WTC11 (cell line): ENCODE data around the gene DARS1. TPM values are rescaled to one million over a fixed set of nuclear protein-coding genes. Genes with fewer than 3 reads are reported as not detected.

Experiments used
- ATAC-seq: fragments of 200-7000 bp; cut with Tn5 transposase; 2 replicates; pipeline ENCODE4 v1.10.0; 2021; ENCODE audit warnings: mild to moderate bottlenecking, moderate library complexity
- CTCF ChIA-PET: fragments of 300-600 bp; sonication (Branson Sonifier 250); formaldehyde crosslinking; loops from one replicate; lab custom pipeline; 2021; ENCODE audit warnings: antibody characterized with exemption; lab: Charles Lee
- POLR2A ChIA-PET: fragments of 350-600 bp; sonication (Branson Sonifier 250); formaldehyde crosslinking; loops from one replicate; lab custom pipeline; 2021; ENCODE audit warnings: antibody characterized with exemption; lab: Charles Lee
- DNase-seq: peaks from one replicate; pipeline ENCODE4 v3.0.0; 2021; ENCODE audit warnings: low spot score
- H3K27ac Mint-ChIP-seq: 2 replicates; pipeline ENCODE4 v1.8.0; 2021; ENCODE audit warnings: mixed read lengths
- H3K27me3 Mint-ChIP-seq: 2 replicates; pipeline ENCODE4 v1.8.0; 2021; ENCODE audit warnings: low read depth, mild to moderate bottlenecking, moderate library complexity, mixed read lengths
- H3K36me3 Mint-ChIP-seq: 2 replicates; pipeline ENCODE4 v1.8.0; 2021; ENCODE audit warnings: mixed read lengths
- H3K4me1 Mint-ChIP-seq: 2 replicates; pipeline ENCODE4 v1.8.0; 2022; ENCODE audit warnings: mixed read lengths
- H3K4me3 Mint-ChIP-seq: 2 replicates; pipeline ENCODE4 v1.8.0; 2021; ENCODE audit warnings: mild to moderate bottlenecking, moderate library complexity, mixed read lengths
- H3K9me3 Mint-ChIP-seq: 2 replicates; pipeline ENCODE4 v1.8.0; 2021; ENCODE audit warnings: mixed read lengths
- CBFB ChIP-seq: sonication (generic); formaldehyde crosslinking; IDR thresholded peaks from 2 replicates; pipeline ENCODE4 v1.8.1; 2022; ENCODE audit warnings: mild to moderate bottlenecking, low read depth, missing genetic modification reagents
- CREB1 ChIP-seq: sonication (generic); formaldehyde crosslinking; IDR thresholded peaks from 2 replicates; pipeline ENCODE4 v1.8.0; 2023; ENCODE audit warnings: mild to moderate bottlenecking, missing genetic modification reagents
- ESRRA ChIP-seq: sonication (generic); formaldehyde crosslinking; IDR thresholded peaks from 2 replicates; pipeline ENCODE4 v1.8.1; 2022; ENCODE audit warnings: mild to moderate bottlenecking, missing genetic modification reagents, borderline replicate concordance
- ETV6 ChIP-seq: sonication (generic); formaldehyde crosslinking; IDR thresholded peaks from 2 replicates; pipeline ENCODE4 v1.8.1; 2022; ENCODE audit warnings: mild to moderate bottlenecking, missing genetic modification reagents
- FOXJ3 ChIP-seq: sonication (generic); formaldehyde crosslinking; IDR thresholded peaks from 2 replicates; pipeline ENCODE4 v1.9.0; 2021; ENCODE audit warnings: missing genetic modification reagents, mild to moderate bottlenecking, borderline replicate concordance
- KAT7 ChIP-seq: sonication (generic); formaldehyde crosslinking; IDR thresholded peaks from 2 replicates; pipeline ENCODE4 v1.8.1; 2023; ENCODE audit warnings: missing genetic modification reagents, mild to moderate bottlenecking, borderline replicate concordance
- NFE2L1 ChIP-seq: sonication (generic); formaldehyde crosslinking; IDR thresholded peaks from 2 replicates; pipeline ENCODE4 v1.8.1; 2023; ENCODE audit warnings: missing genetic modification reagents
- SMAD3 ChIP-seq: sonication (generic); formaldehyde crosslinking; IDR thresholded peaks from 2 replicates; pipeline ENCODE4 v1.8.0; 2022; ENCODE audit warnings: missing genetic modification reagents, mild to moderate bottlenecking, borderline replicate concordance
- SP1 ChIP-seq: sonication (generic); formaldehyde crosslinking; conservative IDR thresholded peaks from 2 replicates; pipeline ENCODE4 v1.8.1; 2022; ENCODE audit warnings: missing genetic modification reagents
- TEAD4 ChIP-seq: sonication (generic); formaldehyde crosslinking; IDR thresholded peaks from 2 replicates; pipeline ENCODE4 v1.8.0; 2022; ENCODE audit warnings: mild to moderate bottlenecking, missing genetic modification reagents
- ZNF423 ChIP-seq: fragments of 250-450 bp; sonication (Bioruptor Pico); IDR thresholded peaks from 2 replicates; pipeline ENCODE4 v2.1.2; 2022; ENCODE audit warnings: mild to moderate bottlenecking, moderate library complexity
- total RNA-seq: library from RNA; stranded (reverse); gene quantifications from 3 replicates; pipeline ENCODE4 v1.2.3, GENCODE V29; 2021
- TF ChIP-seq, protein P1 (sequence below): sonication (generic); formaldehyde crosslinking; IDR thresholded peaks from 2 replicates; pipeline ENCODE4 v1.8.1; 2022; ENCODE audit warnings: mild to moderate bottlenecking, moderate library complexity, missing genetic modification reagents
- TF ChIP-seq, protein P2 (sequence below): sonication (generic); formaldehyde crosslinking; IDR thresholded peaks from 2 replicates; pipeline ENCODE4 v1.8.0; 2022; ENCODE audit warnings: mild to moderate bottlenecking, missing genetic modification reagents
- TF ChIP-seq, protein P3 (sequence below): sonication (generic); formaldehyde crosslinking; IDR thresholded peaks from 2 replicates; pipeline ENCODE4 v1.8.0; 2022; ENCODE audit warnings: mild to moderate bottlenecking, missing genetic modification reagents
- TF ChIP-seq, protein P4 (sequence below): sonication (generic); formaldehyde crosslinking; IDR thresholded peaks from 2 replicates; pipeline ENCODE4 v1.8.0; 2023; ENCODE audit warnings: missing genetic modification reagents, mild to moderate bottlenecking, borderline replicate concordance
- TF ChIP-seq, protein P5 (sequence below): sonication (generic); formaldehyde crosslinking; conservative IDR thresholded peaks from 2 replicates; pipeline ENCODE4 v1.8.1; 2023; ENCODE audit warnings: mild to moderate bottlenecking, low read depth, missing genetic modification reagents, moderate library complexity
- TF ChIP-seq, protein P6 (sequence below): sonication (generic); formaldehyde crosslinking; IDR thresholded peaks from 2 replicates; pipeline ENCODE4 v1.8.1; 2022; ENCODE audit warnings: mild to moderate bottlenecking, missing genetic modification reagents, moderate library complexity, borderline replicate concordance
- TF ChIP-seq, protein P7 (sequence below): sonication (generic); formaldehyde crosslinking; IDR thresholded peaks from 2 replicates; pipeline ENCODE4 v1.8.1; 2023; ENCODE audit warnings: mild to moderate bottlenecking, moderate library complexity, missing genetic modification reagents

DARS1 gene
- total RNA-seq, 1 experiment from 2014 or later = 80.9 TPM

DNA sequence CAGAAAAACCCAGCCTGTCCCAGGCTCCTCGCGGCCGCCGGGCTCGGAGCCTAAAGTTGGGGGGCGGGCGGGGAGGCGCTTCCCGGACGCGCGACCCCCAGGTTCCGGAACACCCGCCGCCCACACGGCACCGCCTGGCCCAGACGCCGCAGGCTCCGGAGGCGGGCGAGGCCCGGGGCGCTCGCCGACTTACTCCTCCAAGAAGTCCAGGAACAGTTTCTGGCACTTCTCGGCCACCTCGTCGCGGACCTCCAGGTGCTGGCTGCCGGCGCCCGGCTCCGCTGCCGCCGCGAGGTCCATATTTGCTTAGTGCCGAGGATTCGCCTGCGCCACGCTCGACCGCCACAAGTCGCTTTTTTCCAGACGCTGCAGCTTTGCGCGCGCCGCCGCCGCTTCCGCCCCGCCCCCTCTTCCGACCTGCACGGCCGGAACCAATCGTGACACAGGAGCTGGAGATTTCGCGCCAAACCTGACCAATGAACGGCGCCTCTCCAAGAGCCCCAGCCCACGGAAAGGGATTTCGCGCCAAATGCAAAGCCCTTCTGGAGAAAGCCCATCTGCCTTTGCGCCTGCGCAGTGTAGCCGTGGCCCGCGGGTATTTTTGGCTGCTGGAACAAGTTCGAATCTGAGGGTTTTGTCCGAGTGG lies 109.2 kb downstream of the DARS1 start, which contains the start of gene MCM6 (continued):
- TF ChIP-seq, protein P1, sequence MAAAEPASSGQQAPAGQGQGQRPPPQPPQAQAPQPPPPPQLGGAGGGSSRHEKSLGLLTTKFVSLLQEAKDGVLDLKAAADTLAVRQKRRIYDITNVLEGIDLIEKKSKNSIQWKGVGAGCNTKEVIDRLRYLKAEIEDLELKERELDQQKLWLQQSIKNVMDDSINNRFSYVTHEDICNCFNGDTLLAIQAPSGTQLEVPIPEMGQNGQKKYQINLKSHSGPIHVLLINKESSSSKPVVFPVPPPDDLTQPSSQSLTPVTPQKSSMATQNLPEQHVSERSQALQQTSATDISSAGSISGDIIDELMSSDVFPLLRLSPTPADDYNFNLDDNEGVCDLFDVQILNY (CRISPR knock-in tag) = peak; percentile 100
- TF ChIP-seq TEAD4 = peak; percentile 72
- TF ChIP-seq, protein P2, sequence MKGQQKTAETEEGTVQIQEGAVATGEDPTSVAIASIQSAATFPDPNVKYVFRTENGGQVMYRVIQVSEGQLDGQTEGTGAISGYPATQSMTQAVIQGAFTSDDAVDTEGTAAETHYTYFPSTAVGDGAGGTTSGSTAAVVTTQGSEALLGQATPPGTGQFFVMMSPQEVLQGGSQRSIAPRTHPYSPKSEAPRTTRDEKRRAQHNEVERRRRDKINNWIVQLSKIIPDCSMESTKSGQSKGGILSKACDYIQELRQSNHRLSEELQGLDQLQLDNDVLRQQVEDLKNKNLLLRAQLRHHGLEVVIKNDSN (CRISPR knock-in tag) = peak; percentile 78
- TF ChIP-seq, protein P3, sequence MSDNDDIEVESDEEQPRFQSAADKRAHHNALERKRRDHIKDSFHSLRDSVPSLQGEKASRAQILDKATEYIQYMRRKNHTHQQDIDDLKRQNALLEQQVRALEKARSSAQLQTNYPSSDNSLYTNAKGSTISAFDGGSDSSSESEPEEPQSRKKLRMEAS (CRISPR knock-in tag) = peak; percentile 93
- TF ChIP-seq ZNF423 (CRISPR knock-in tag) = no peak
- TF ChIP-seq, protein P4, sequence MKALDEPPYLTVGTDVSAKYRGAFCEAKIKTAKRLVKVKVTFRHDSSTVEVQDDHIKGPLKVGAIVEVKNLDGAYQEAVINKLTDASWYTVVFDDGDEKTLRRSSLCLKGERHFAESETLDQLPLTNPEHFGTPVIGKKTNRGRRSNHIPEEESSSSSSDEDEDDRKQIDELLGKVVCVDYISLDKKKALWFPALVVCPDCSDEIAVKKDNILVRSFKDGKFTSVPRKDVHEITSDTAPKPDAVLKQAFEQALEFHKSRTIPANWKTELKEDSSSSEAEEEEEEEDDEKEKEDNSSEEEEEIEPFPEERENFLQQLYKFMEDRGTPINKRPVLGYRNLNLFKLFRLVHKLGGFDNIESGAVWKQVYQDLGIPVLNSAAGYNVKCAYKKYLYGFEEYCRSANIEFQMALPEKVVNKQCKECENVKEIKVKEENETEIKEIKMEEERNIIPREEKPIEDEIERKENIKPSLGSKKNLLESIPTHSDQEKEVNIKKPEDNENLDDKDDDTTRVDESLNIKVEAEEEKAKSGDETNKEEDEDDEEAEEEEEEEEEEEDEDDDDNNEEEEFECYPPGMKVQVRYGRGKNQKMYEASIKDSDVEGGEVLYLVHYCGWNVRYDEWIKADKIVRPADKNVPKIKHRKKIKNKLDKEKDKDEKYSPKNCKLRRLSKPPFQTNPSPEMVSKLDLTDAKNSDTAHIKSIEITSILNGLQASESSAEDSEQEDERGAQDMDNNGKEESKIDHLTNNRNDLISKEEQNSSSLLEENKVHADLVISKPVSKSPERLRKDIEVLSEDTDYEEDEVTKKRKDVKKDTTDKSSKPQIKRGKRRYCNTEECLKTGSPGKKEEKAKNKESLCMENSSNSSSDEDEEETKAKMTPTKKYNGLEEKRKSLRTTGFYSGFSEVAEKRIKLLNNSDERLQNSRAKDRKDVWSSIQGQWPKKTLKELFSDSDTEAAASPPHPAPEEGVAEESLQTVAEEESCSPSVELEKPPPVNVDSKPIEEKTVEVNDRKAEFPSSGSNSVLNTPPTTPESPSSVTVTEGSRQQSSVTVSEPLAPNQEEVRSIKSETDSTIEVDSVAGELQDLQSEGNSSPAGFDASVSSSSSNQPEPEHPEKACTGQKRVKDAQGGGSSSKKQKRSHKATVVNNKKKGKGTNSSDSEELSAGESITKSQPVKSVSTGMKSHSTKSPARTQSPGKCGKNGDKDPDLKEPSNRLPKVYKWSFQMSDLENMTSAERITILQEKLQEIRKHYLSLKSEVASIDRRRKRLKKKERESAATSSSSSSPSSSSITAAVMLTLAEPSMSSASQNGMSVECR = peak; percentile 98
- peak; percentile 97 for TF ChIP-seq NFE2L1 (CRISPR knock-in tag)
- peak; percentile 97 for TF ChIP-seq SP1 (CRISPR knock-in tag)
- TF ChIP-seq ETV6 (CRISPR knock-in tag) = peak; percentile 98
- TF ChIP-seq CREB1 (CRISPR knock-in tag) = peak; percentile 95
- peak; percentile 99 for TF ChIP-seq SMAD3
- 0 out of 2 replicates have a peak, but pooled peaks have one; percentile 68 for TF ChIP-seq KAT7

DNA sequence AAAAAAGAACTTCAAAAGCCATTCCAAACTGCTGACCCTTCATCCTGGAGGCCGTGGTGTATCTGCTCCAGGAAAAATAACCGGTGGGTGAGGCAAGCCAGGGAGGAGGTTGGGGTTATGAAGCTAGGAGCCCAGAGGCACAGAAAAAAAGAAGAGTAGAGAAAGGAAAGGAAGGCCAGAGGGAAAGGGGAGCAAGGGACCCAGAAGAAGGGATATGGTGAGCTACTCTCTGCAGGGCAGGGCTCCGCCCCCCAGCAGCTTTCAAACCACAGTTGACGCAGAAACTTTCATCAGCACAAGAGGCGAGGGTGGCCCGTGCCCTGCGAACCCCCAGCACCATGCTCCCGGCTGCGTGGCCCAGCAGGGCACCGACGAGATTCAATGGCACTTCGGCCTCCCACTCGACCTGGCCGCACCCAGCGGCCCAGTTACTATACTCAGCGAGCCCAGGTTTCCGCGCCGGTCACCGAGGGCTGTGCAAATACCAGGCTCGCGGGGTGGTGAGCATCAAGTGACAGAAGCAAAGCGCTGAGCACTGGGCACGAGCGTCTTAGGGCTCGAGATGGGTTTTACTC lies 109.8 kb downstream of the DARS1 start:
- no peaks in the 10 kb centered on the region for H3K9me3 Mint-ChIP-seq
- CTCF ChIA-PET = interaction anchor here (0.6 to 1.9 kb wide), 5 partner anchors 78 to 508 kb away, joined by 3 to 11 read pairs (median 3); no protein-coding TSS in a partner anchor
- H3K27me3 Mint-ChIP-seq = peaks cover 4% of the 10 kb centered on the region; the same call in 1 of the 2 replicates
- peak; percentile 50 for ATAC-seq
- peak overlapping the region; percentile 60; the same call in 1 of the 2 replicates for H3K27ac Mint-ChIP-seq
- TF ChIP-seq FOXJ3 (CRISPR knock-in tag) (no peak), ZNF423 (CRISPR knock-in tag) (0 out of 2 replicates have a peak, but pooled peaks have one; percentile 20)
- TF ChIP-seq, all 79 proteins: peak for 1
- POLR2A ChIA-PET = interaction anchor here (0.6 to 1.0 kb wide), 3 partner anchors 110 to 509 kb away, joined by 3 to 4 read pairs (median 3); partner anchors contain the start of gene DARS1
- H3K36me3 Mint-ChIP-seq = peaks cover 25% of the 10 kb centered on the region
- H3K4me1 Mint-ChIP-seq = peaks cover 29% of the 10 kb centered on the region
- peak; percentile 52 for DNase-seq
- peak overlapping the region; percentile 90 for H3K4me3 Mint-ChIP-seq

DNA sequence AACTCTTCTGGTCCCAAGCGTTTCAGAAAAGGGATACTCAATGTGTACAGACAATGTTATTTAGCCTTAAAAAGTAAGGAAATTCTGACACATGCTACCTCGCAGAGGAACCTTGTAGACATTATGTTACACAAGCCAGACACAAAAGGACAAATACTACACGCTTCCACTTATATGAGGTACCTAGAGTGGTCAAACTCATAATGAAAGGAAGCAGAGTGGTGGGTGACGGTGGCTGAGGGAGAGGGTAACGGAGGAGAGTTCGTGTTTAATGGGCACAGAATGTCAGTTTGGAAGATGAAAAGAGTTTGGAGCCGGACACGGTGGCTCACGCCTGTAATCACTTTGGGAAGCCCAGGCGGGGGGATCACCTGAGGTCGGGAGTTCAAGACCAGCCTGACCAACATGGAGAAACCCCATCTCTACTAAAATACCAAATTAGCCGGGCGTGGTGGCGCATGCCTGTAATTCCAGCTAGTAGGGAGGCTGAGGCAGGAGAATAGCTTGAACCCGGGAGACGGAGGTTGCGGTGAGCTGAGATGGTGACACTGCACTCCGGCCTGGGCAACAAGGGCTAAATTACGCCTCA lies 110.6 kb downstream of the DARS1 start:
- ChIA-PET CTCF (interaction anchor here (0.7 to 1.9 kb wide), 3 partner anchors 77 to 509 kb away, joined by 3 to 11 read pairs (median 5); no protein-coding TSS in a partner anchor), POLR2A (interaction anchor here (0.6 to 1.0 kb wide), 3 partner anchors 111 to 509 kb away, joined by 3 to 4 read pairs (median 3); partner anchors contain the start of gene DARS1)
- Mint-ChIP-seq H3K27ac (no peak overlapping the region), H3K9me3 (no peaks in the 10 kb centered on the region), H3K4me1 (peaks cover 29% of the 10 kb centered on the region), H3K27me3 (peaks cover 4% of the 10 kb centered on the region; the same call in 1 of the 2 replicates), H3K4me3 (peak overlapping the region; percentile 90), H3K36me3 (peaks cover 32% of the 10 kb centered on the region)
- ATAC-seq (no peak), DNase-seq (no peak)
- TF ChIP-seq KAT7 (no peak), ESRRA (CRISPR knock-in tag) (no peak), CBFB (CRISPR knock-in tag) (no peak), ETV6 (CRISPR knock-in tag) (no peak)
- TF ChIP-seq, protein P5, sequence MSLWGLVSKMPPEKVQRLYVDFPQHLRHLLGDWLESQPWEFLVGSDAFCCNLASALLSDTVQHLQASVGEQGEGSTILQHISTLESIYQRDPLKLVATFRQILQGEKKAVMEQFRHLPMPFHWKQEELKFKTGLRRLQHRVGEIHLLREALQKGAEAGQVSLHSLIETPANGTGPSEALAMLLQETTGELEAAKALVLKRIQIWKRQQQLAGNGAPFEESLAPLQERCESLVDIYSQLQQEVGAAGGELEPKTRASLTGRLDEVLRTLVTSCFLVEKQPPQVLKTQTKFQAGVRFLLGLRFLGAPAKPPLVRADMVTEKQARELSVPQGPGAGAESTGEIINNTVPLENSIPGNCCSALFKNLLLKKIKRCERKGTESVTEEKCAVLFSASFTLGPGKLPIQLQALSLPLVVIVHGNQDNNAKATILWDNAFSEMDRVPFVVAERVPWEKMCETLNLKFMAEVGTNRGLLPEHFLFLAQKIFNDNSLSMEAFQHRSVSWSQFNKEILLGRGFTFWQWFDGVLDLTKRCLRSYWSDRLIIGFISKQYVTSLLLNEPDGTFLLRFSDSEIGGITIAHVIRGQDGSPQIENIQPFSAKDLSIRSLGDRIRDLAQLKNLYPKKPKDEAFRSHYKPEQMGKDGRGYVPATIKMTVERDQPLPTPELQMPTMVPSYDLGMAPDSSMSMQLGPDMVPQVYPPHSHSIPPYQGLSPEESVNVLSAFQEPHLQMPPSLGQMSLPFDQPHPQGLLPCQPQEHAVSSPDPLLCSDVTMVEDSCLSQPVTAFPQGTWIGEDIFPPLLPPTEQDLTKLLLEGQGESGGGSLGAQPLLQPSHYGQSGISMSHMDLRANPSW (CRISPR knock-in tag) = no peak
- TF ChIP-seq, protein P6, sequence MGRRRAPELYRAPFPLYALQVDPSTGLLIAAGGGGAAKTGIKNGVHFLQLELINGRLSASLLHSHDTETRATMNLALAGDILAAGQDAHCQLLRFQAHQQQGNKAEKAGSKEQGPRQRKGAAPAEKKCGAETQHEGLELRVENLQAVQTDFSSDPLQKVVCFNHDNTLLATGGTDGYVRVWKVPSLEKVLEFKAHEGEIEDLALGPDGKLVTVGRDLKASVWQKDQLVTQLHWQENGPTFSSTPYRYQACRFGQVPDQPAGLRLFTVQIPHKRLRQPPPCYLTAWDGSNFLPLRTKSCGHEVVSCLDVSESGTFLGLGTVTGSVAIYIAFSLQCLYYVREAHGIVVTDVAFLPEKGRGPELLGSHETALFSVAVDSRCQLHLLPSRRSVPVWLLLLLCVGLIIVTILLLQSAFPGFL (CRISPR knock-in tag) = no peak
- TF ChIP-seq, protein P7, sequence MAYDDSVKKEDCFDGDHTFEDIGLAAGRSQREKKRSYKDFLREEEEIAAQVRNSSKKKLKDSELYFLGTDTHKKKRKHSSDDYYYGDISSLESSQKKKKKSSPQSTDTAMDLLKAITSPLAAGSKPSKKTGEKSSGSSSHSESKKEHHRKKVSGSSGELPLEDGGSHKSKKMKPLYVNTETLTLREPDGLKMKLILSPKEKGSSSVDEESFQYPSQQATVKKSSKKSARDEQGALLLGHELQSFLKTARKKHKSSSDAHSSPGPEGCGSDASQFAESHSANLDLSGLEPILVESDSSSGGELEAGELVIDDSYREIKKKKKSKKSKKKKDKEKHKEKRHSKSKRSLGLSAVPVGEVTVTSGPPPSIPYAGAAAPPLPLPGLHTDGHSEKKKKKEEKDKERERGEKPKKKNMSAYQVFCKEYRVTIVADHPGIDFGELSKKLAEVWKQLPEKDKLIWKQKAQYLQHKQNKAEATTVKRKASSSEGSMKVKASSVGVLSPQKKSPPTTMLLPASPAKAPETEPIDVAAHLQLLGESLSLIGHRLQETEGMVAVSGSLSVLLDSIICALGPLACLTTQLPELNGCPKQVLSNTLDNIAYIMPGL (CRISPR knock-in tag) = no peak
